Measurements from ENCODE around the gene LCMT1.
"Not testable (repeated sequence)": the region's sequence is repeated elsewhere in the genome, so short reads cannot be mapped to it uniquely, and the experiment has no call there.

The LCMT1 gene

DNA sequence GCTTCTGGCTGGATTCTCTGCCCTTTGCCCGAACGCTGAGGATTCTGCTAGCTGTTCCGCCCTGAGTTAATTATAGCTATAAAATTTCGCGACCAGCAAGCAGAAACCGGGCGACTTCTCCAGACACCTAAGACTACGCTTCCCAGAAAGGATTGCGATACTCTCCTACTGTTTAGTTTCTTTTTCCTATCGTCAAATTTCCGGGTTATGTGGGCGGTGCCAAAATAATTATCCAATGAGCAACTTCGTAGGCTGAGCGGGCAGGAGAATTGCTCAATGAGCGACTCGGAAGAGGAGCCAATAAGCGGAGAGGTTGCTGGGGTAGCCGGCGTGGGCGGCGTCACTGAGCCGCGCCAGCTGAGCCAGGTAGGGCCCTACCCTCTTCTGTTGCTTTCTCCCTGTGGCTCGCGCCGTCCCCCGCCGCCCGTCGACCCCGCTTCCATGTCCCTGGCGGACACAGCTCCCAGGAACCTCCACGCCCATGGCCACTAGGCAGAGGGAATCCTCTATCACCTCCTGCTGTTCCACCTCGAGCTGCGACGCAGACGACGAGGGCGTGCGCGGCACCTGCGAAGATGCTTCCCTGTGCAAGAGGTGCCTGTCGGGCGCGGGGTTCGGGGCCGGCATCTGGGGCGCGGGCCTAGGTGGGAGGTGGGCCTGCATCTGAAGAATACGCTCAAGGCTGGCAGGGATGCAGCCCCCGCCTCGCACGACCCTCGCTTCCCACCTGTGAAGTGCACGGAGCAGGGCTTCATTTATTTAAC, at the start of gene LCMT1:
Gene LCMT1, plus strand, starts transcription at position 340 of the 764 bp plus-strand sequence. Its CDS starts 142 bp downstream, at position 482.
- DNase-seq, result peak; percentile 99

DNA sequence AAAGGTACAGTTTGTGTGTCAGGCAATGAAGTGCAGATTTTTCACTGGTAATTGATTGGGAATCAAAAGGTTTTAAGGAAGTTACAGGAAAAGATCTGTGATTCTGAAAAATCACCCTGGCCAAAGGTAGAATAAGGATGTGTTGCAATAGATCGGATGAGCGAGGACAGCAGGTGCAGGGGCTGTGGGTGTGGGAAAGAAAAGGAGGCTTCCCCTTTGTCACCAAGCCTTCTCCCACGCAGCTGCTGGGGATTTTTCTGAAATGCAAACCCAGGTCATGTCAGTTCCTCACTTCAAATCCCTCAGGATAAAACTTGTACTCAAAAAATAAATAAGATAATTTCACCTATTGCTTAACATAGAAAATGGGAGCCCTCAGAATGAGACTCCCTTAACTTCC, 48.4 kb upstream of the LCMT1 start:
- DNase-seq, result no peak

DNA sequence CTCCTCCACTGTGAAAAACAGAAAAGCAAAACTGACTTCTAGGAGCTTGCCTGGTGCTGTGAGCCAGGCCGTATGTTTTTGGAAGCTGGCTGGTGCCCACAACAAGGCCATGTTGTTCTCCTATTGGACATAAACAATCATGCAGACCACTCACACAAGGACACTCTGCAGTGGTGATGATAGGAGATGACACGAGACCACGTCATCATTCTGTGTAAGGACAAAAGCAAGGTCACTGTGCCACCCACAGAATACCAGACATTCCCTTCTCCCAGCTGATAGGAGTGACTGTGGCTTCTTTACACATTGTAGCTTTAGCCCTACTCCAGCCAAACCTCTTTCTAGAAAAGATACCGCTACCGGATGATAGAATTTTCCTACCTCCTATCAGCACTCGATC, 47.7 kb upstream of the LCMT1 start:
- no peak for DNase-seq

DNA sequence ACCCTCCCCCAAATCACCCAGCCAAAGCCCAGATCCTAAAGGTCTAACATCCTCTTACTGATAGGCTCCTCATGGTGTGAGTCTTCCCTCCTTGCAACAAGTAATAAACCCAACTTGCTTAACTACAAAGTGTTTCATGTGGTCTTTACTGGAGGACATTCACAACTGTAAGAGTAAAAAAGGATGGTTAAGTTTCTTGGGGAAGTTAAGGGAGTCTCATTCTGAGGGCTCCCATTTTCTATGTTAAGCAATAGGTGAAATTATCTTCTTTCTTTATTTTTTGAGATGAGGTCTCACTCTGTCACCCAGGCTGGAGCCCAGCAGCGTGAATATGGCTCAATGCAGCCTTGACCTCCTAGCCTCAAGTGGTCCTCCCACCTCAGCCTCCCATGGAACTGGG, 47.3 kb upstream of the LCMT1 start:
- not testable (repeated sequence) for DNase-seq

DNA sequence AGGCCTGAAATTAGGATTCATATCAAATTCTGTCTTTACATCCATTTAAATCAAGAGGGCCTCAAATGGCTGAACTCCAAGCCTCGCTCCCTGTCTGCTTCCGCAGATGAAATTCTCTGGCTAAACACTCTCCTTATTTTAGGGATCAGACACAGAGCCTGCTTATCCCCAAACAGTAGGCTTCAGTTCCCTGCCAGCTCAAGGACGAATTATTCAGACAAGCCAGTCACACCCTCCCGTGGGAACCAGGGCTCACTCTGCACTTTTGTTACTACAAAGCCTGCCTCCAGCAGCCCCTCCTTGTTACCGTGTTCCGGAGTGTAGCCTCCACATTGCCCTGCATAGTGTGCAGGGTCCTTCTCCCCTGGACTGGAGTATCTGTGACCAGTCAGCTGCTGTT, 46.6 kb upstream of the LCMT1 start:
- DNase-seq, result no peak

DNA sequence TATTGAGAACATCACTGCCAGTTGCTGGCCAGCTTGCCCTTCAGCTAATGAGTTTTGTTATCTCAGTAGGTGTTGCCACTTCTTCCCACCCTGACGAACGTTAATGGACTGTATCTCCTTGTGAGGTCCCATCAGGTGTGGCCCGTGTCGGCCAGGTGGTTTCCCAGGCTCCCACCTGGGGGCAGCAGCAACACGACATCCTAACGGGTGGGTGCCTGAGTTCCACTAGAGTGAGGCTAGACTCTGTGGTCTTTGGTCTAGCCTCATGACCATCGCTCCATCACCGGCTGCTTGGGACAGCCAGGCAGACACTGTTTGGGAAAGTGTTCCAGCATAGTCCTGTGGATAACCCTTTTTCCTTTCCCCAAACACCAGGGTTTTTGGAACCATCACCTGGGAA, 45.6 kb upstream of the LCMT1 start:
- peak; percentile 36 for DNase-seq

DNA sequence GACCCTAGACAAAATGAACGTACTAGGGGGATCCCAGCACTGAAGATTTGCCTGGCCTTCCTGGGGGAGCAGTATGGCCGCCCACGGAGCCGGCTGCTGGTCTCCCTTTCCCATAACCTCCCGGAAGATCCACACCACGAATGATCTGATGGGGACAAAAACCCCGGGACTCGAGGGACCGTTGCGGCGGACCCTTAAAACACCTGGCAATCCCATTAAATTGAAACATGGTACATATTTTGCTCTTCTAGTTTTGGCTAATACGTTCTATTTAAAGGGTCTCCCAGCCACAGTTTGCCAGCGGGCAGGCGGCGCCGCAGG, 45.2 kb upstream of the LCMT1 start:
- no peak for DNase-seq

DNA sequence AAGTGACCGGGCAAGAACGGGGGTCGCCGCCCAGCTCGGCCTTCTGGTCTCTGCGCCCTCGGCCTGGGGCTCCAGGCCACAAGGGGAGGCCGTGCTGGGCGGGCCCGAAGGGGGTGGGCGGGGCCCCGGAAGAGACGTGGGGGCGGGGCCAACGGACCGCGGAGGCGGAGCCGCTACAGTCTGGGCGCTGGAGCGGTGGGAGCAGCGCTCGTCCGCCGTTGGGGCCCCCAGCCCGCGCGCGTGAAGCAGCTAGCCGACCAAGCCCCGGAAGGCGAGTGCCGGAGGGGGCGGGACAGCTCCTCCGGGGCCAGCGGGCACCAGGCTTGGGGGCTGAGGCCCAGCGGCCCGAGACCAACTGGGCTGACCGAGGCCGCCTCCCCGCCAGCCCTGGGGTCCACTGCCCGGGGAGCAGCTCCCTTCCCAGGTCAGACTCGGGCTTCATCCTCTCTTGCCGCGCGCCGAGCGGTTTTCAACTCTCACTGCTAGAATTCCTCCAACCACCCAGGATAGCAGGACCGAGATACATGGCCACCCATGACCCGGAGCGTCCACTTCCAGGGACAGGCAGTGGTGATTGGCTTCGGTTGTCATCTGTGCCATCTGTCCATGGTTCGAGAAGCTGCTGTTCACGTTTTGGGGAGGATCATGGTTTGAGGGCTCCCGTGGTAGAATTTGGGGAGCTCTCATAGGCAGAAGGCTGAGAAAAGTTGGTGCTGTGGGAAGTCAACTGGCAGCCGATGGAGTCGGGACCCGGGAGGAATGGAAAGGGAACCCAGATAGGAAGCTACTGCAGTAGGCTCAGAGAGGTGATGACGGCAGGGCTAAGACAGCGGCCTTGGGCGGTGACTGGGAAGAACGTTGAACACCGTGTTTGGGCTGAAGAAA, 44.6 kb upstream of the LCMT1 start:
- peak; percentile 88 for DNase-seq

DNA sequence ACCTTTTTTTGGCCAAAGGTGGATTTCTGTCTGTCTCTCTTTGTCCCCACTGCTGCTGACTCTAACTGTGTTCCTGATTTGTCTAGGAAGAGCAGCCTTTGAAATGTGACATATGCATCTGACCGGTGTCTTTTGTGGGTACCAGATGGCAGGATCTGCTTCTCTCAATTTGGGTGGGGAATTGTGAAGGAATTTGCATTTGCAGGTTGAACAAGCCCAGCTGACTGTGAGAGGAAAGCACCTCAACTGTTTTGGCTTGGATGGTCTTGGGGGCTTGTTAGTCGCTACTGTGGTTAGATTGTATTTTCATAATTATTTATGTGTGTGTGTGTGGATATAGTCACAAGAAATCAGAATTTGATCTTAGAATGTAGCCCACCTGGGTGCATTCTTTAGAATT, 37.7 kb upstream of the LCMT1 start:
- DNase-seq, result no peak

DNA sequence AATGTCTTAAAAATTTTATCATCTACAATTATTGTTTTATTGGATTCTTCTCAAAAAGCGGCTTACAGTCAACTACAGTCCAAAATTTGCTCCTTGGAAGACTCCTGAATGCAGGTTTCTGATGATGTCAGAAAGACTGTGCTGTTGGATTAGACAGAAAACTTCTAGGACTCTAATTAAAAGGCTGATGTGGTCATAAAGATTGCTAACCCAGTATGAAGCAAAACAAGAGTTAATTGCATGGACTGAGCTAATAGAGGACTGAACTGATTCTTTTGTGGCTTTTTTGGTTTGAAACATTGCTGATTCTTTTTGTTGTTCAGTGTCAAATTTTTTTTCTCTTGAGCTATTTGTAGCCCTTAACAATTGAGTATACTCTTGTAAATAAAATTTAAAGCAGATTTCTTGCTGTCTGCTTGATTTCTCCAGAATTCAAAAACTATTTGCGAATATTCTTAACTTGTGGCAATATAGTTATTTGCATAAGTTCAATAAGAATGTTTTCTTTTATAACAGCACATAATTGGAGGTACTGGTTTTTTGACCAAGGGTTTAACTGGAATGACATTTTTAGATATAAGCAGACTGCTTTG, 33.1 kb upstream of the LCMT1 start:
- no peak for DNase-seq

DNA sequence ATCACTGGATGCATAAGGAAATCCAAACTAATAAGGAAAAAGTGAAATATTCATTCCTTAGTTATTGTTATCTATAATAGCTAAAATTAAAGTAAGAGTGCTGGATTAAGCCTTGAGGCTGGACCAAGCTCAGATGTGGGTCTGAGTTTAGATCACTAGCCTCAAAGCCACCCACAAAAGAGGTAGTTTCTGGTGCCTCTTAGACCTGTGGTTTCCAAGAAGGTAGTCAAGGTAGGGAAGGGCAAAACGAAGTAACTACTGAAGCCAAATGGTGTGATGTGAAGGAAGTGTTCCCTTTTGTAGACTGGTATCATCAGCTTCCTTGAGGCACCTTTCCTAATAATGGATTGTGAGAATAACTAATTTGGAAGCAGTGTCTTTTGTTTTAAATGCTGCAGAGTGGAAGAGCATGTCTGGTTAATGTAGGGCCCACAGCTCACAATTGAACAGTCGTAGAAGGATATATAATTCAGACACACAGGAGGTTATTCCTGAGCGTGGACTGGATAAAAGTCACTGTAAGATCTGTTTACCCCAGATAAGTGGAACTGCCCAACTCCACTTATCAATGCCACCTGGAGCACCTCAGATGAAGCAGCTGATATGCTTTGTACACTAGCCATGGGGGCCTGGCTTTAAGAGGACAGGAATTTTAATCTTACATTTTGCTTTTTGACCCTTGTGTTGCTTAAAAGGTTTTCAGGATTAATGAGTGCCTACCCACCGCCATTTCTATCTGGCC, 31.7 kb upstream of the LCMT1 start:
- no peak for DNase-seq

DNA sequence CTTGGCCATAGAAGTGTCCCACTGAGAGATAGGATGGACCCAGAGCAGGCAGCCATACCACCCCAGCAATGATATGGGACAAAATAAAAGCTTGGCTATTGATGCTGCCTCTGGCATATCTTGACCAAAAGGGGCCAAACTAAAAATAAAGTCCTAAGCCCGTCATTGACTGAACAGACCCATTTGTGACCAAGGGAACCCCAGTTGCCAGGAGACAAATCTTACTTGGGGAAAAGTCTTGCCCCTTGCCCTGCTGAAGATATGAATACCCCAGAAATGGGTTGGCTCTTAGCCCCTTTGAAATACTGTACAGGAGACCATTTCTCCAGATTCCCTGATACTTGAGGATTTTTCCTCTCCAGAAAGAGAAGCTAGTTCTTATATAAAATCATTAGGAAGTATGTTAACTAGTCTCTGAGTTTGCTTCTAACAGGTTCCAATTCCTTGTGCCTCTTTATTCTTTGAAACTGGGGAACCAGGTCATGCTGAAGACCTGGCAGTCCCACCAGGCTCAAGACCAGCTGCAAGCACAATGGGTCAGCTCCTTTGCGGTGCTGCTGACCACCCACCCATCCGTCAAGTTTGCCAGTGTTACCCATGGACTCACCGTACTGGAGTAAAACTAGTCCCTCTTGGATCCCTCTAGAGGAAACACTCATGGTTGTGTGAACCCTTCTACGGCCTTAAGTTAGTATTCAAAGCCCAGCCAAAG, 31.0 kb upstream of the LCMT1 start:
- DNase-seq, result no peak

DNA sequence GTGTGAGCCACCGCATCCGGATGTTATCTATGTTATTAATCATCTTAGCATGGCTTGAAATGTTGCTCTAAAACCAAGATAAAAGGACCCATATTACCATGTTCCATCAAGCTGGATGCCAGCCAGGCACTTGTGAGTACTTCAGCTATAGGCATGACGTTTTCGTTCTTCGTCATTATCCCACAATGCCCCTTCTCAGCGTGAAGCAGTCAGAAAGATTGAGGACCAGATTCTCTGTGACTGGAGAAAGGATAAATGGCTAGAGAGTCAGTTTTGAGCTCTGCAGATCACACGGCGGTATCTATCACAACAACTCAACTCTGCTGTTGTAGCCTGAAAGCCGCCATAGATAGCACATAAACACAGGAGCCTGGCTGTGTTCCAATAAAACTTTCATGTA, 29.8 kb upstream of the LCMT1 start:
- no peak for DNase-seq

DNA sequence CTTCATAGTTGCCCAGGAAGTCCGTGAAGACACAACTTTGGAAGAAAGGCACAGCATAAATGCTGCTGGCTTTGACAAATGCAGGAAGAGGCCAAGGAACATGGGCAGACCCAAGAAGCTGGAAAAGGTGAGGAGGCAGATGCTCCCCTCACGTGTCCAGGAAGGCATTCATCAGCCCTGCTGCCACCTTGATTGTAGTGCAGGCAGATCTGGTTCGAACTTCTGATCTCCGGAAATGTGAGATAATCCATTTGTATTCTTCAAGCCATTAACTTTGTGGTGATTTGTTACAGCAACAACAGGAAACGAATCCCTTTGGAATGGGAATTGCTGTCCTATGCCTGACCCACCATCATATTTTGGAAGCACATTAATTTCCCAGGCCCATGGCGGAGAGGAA, 28.5 kb upstream of the LCMT1 start:
- no peak for DNase-seq

DNA sequence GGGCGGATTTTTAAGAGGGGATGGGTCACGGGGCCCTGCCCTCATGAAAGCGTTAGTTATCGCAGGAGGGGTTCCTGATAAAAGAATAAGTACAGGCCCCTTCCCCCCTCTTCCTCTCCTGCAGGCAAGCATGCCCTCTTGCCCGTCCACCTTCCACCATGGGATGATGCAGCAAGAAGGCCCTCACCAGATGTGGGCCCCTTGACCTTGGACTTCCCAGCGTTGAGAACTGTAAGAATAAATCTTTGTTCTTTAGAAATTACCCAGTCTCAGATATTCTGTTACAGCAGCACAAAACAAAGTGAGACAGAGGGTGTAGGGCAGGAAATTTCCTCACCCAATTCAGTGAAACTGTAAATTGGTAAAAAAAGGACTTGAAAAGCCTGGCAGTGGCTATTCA, 27.8 kb upstream of the LCMT1 start:
- no peak for DNase-seq

DNA sequence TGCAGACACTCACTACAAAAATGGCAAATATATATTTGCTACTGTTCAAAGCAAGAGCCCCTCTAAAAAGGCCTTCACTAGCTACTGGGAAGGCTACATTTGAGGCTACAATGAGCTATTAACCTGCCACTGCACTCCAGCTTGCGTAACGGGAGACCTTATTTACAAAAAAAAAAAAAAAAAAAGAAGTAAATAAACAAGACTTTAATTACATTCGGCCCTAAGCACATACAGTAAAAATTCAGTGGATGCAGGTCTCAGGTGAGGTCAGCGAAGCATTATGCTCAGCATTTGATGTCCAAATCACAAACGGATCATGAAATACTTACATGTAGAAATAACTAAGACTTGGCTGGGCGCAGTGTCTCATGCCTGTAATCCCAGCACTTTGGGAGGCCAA, 26.7 kb upstream of the LCMT1 start:
- DNase-seq, result no peak

DNA sequence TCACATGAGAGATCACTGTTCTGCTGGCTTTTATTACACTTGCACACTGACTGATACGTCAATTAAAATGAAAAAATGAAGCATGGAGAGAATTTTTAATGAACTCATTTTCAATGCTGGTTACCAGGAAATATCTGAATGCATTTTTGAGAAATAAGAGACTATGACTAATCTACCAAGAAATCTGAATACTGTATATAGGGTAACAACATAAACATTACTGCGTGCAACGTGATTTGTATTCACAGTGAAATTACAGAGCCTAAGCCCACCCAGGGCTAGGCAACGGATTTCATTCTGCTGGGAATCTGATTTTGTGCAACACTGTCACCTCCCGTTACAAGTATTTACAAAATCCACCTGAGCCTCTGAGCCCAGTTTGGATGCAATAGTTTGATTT, 23.8 kb upstream of the LCMT1 start:
- DNase-seq, result no peak

DNA sequence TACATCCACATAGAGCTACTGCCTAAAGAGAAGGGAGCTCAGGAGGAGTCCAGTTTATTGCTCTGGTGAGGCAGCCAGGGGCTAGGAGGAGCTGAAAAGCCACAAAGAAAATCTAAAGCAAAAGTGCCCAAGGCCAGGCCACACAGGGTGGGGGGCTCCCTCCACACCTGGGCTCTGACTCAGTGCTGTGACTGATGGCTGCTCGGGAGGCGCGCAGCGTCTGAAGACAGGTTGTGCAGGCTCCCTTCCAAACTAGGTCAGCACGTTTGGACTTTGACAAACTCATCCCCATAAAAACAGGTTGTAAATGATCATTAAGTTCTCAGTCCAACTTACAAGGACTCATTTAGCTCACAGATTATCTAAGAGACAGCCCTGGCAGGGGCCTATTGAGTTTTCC, 22.2 kb upstream of the LCMT1 start:
- no peak for DNase-seq

DNA sequence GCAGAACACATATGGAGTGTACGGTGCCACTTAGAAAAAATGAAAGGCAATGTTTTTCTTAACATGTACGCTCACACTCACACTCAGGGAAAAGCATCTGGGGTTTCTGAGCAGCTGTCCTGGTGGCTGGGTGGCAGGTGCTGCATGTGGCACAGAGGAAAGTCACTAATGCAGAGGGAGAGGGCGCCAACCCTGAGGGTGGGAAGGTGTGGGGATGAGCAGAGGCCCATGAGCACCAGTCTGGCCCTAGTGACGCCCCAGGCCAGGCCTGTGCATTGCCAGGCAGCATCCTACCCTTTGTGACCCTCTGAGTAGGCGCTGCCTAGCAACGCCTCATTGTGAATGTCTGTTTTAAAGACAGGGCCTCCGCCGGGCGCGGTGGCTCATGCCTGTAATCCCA, 19.1 kb upstream of the LCMT1 start:
- DNase-seq, result no peak

DNA sequence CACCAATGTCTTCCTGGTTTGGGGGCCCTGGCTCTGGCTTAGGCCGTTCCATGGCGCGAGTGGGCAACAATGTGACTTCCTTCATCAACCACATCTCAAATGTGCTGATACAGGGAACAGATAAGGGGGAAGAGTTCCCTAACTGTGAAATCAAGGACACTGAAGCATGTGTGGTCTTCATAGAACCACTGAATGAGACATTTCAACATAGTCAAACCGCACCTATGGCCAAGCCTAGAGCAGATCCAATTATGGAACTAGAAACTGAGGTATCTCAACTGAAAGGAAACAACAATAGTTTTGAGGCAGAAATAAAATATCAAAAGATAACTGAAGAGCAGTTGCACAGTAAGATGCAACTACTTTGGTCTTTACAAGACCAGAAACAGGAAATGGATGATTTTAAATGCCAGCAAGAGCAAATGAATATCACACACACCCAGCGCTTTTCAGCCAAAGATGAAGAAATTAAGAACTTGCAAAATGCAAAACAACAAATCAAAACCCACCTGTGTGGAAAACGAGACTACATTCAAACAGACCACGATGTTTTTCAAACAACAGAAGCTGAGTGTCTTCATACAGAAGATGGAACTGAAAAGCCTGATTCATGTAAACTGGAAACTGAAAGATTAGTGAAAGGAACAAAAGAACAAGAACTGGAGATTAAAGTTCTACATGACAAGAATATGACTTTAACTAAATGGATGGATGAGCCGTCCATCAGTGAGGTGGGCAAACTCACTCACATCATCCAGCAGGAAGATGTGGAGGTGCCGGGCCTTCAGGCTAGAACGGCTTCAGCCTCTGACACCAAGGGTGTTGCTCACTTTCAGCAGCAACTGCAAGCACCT, 18.1 kb upstream of the LCMT1 start:
- DNase-seq, result no peak

DNA sequence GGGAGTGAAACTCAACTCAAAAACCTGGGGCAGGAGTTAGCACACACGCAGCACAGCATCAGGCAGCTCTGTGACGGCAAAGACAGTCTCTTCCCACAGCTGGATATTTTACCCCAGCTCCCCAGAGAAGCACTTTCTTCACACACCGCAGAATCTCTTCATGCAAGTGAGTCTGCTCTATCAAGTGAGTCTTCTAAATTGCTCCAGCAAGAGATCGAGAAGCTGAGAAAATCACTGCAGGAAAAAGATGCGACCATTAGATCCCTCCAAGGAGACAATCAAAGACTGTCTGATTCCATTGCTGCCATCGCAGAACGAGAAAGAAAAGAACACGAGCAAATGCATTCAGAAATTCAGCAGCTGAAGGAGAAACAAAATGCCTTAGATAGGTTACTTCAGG, 16.9 kb upstream of the LCMT1 start:
- DNase-seq, result no peak

DNA sequence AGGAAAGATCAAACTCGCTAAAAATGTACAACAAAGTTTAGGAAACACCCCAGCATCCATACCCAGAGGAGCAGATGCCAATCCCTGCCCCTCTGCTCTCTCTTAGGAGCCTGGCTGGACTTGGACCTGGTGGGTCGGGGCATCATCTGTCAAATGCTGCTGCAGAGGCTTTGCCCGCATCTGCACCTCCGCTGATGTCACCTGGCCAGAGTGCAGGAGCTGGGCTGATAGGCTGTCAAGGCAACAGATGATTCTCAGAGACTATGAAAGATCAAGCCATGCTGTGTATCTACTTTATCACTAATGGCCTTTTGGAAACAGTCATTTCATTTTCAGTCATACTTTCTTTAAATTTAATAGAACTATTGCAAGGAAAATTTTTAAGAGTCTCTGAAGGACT, 15.9 kb upstream of the LCMT1 start:
- DNase-seq, result no peak
